Loucy (cell line): Measurements from ENCODE around the gene STXBP6.

Experiments
- CTCF ChIP-seq: fragments of 200-600 bp; sonication (generic); conservative IDR thresholded peaks from 2 replicates; pipeline ENCODE4 v1.5.1; 2014; ENCODE audit warnings: mild to moderate bottlenecking, antibody characterized with exemption, low read length
- EZH2phosphoT487 ChIP-seq: fragments of 200-600 bp; IDR thresholded peaks from 2 replicates; pipeline ENCODE4 v1.6.1; 2018; ENCODE audit warnings: antibody characterized with exemption, mild to moderate bottlenecking, moderate library complexity, borderline replicate concordance

- TF ChIP-seq CTCF: no peak
- no peak for TF ChIP-seq EZH2phosphoT487
Observed at GRCh38 chr14:25079311-25079710, 29.4 kb upstream of the STXBP6 start.
